Neural cell (in vitro differentiated cells): ENCODE results near the gene PSMC4. TPM values are rescaled to one million over a fixed set of nuclear protein-coding genes. Genes with fewer than 3 reads are reported as not detected.
A peak's percentile ranks its signal among the peaks of the same experiment; 100 is the strongest.

ENCODE experiments used
- H2AFZ ChIP-seq: fragments of 200-600, 300-800 bp; sonication (generic), shearing (Covaris generic); 2 replicates; pipeline ENCODE4 v1.6.0; 2014; ENCODE audit warnings: low read depth, mild to moderate bottlenecking, antibody characterized with exemption, low read length, moderate library complexity
- H3F3A ChIP-seq: fragments of 200-600 bp; shearing (Covaris generic); 2 replicates; pipeline ENCODE4 v1.6.1; 2016; ENCODE audit warnings: mild to moderate bottlenecking, moderate library complexity, mixed read lengths, antibody characterized with exemption, low read length; ENCODE audit not compliant: insufficient read depth, poor library complexity, severe bottlenecking
- H3K27ac ChIP-seq: fragments of 200-600, 300-800 bp; sonication (generic), shearing (Covaris generic); 2 replicates; pipeline ENCODE4 v1.5.1; 2014; ENCODE audit warnings: mild to moderate bottlenecking, low read length, moderate library complexity
- H3K27me3 ChIP-seq: fragments of 300-800, 200-600 bp; sonication (generic), shearing (Covaris generic); 2 replicates; pipeline ENCODE4 v1.6.0; 2014; ENCODE audit warnings: mild to moderate bottlenecking, low read depth, low read length, moderate library complexity; ENCODE audit not compliant: insufficient read depth
- H3K36me3 ChIP-seq: fragments of 300-800, 200-600 bp; sonication (generic), shearing (Covaris generic); 2 replicates; pipeline ENCODE4 v1.5.1; 2014; ENCODE audit warnings: mild to moderate bottlenecking, antibody characterized with exemption, low read length, moderate library complexity; ENCODE audit not compliant: insufficient read depth
- H3K4me2 ChIP-seq: fragments of 300-800, 200-600 bp; sonication (generic), shearing (Covaris generic); 2 replicates; pipeline ENCODE4 v1.6.0; 2014; ENCODE audit warnings: mild to moderate bottlenecking, low read length
- H3K4me3 ChIP-seq: fragments of 300-800, 200-600 bp; sonication (generic), shearing (Covaris generic); 2 replicates; pipeline ENCODE4 v1.5.1; 2014; ENCODE audit warnings: mild to moderate bottlenecking, low read length, moderate library complexity
- H3K79me2 ChIP-seq: fragments of 200-600 bp; shearing (Covaris generic); replicated peaks from 2 replicates; pipeline ENCODE4 v1.6.0; 2014; ENCODE audit warnings: mild to moderate bottlenecking, low read length, moderate library complexity; ENCODE audit not compliant: insufficient read depth
- H3K9ac ChIP-seq: fragments of 300-800, 200-600 bp; sonication (generic), shearing (Covaris generic); 2 replicates; pipeline ENCODE4 v1.6.1; 2016; ENCODE audit warnings: mild to moderate bottlenecking, low read length, mixed read lengths
- H3K9me2 ChIP-seq: fragments of 200-600 bp; shearing (Covaris generic); 2 replicates; pipeline ENCODE4 v1.6.1; 2016; ENCODE audit warnings: mild to moderate bottlenecking, low read length, mixed read lengths; ENCODE audit not compliant: insufficient read depth
- H3K9me3 ChIP-seq: fragments of 200-600, 300-800 bp; sonication (generic), shearing (Covaris generic); 2 replicates; pipeline ENCODE4 v1.6.1; 2016; ENCODE audit warnings: mild to moderate bottlenecking, mixed run types, low read length, moderate library complexity, mixed read lengths
- H4K20me1 ChIP-seq: fragments of 200-600 bp; shearing (Covaris generic); 2 replicates; pipeline ENCODE4 v1.6.1; 2016; ENCODE audit warnings: mild to moderate bottlenecking, mixed run types; ENCODE audit not compliant: insufficient read depth
- EP300 ChIP-seq: fragments of 450-650 bp; conservative IDR thresholded peaks from 2 replicates; pipeline ENCODE4 v1.6.1; 2014; ENCODE audit warnings: antibody characterized with exemption, mild to moderate bottlenecking, moderate library complexity; ENCODE audit not compliant: poor library complexity, severe bottlenecking
- EZH2 ChIP-seq: fragments of 200-600, 300-800 bp; shearing (Covaris generic), sonication (generic); IDR thresholded peaks from 2 replicates; pipeline ENCODE4 v1.6.1; 2014; ENCODE audit warnings: antibody characterized with exemption, low read length, borderline replicate concordance, mild to moderate bottlenecking; ENCODE audit not compliant: insufficient read depth, poor library complexity, severe bottlenecking
- MXI1 ChIP-seq: fragments of 450-650 bp; conservative IDR thresholded peaks from 2 replicates; pipeline ENCODE4 v1.6.1; 2014; ENCODE audit warnings: antibody characterized with exemption, mild to moderate bottlenecking; ENCODE audit not compliant: poor library complexity, severe bottlenecking
- POLR2AphosphoS5 ChIP-seq: IDR thresholded peaks from 2 replicates; pipeline ENCODE4 v1.6.1; 2012
- RAD21 ChIP-seq: fragments of 450-650 bp; conservative IDR thresholded peaks from 2 replicates; pipeline ENCODE4 v1.6.1; 2014; ENCODE audit warnings: antibody characterized with exemption, mild to moderate bottlenecking, moderate library complexity
- SMC3 ChIP-seq: fragments of 450-650 bp; conservative IDR thresholded peaks from 2 replicates; pipeline ENCODE4 v1.6.1; 2014; ENCODE audit warnings: antibody characterized with exemption, mild to moderate bottlenecking, moderate library complexity; ENCODE audit not compliant: poor library complexity
- TAF1 ChIP-seq: IDR thresholded peaks from 2 replicates; pipeline ENCODE4 v1.6.1; 2012; ENCODE audit warnings: low read depth
- polyA plus RNA-seq: library from polyadenylated mRNA; depleted of rRNA; stranded (reverse); fragments of >200 nt; gene quantifications from 2 replicates; pipeline ENCODE4 v1.2.3, GENCODE V29; 2014
- TF ChIP-seq, protein P1 (sequence below): fragments of 450-650 bp; IDR thresholded peaks from 2 replicates; pipeline ENCODE4 v1.5.1; 2014; ENCODE audit warnings: antibody characterized with exemption, mild to moderate bottlenecking, moderate library complexity; ENCODE audit not compliant: poor library complexity, severe bottlenecking
- TF ChIP-seq, protein P2 (sequence below): IDR thresholded peaks from 2 replicates; pipeline ENCODE4 v1.6.1; 2012; ENCODE audit warnings: borderline replicate concordance

Gene PSMC4
- polyA plus RNA-seq, 1 donor from 2014 or later = 151 TPM

DNA sequence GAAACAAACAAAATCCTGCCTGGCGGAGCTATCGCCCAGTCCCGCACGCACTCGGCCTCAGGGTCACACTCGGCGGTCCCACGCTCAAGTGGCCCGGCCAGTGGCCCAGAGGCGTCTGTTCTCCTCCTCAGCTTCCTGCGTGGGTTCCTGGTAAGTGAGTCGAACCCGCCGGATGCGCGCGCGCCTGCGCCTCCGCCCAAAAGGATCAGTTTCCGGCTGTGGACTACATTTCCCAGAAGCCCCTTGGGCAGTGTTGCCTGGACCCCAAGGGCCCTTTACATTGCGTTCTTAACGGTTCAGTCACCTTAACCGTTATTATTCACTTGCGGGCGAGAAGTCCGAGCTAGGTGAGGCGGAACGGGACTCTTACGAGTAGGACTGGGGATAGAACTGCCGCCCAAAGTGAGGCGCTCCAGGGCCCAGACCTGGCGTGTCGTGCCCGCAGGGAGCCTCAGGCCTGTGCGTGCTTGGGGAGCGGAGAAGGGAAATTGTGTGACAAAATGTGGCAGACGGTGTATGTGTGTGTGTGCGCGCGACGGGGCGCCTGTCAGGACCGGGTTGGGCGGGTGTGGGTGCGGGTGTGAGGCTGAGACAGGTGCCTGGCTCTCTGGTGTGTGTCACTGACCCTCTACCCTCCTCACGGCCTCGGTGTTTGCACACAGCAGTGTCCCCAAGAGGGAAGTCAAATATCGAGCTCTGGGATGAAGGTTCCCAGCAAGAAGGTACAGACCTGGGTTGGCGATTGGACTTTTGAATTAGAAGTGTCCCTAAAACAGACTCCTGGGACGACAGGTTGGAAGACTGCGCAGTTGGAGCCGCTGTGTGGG, 26.1 kb downstream of the PSMC4 start, which contains the start of gene ZNF546:
TSS of gene ZNF546 (plus strand) at position 250 of the 827 bp plus-strand sequence. CDS start 1,267 bp downstream, outside the sequence.
- H3K27ac ChIP-seq = peak within 1 kb of the TSS; percentile 84
- peak within 1 kb of the TSS; percentile 88 for H3K9ac ChIP-seq
- no peaks in the 10 kb centered on the region for H3K27me3 ChIP-seq
- H3K4me2 ChIP-seq = peak within 1 kb of the TSS; percentile 89
- peak within 1 kb of the TSS; percentile 93 for H3K4me3 ChIP-seq
- no peaks in the 10 kb centered on the region for H3K9me2 ChIP-seq
- peaks cover 3% of the 10 kb centered on the region for H3F3A ChIP-seq
- no peaks in the 10 kb centered on the region for H3K36me3 ChIP-seq
- no peaks in the 10 kb centered on the region for H4K20me1 ChIP-seq
- peak within 1 kb of the TSS; percentile 100 for H2AFZ ChIP-seq
- H3K9me3 ChIP-seq = peaks cover 6% of the 10 kb centered on the region
- TF ChIP-seq POLR2AphosphoS5 (peak; percentile 88), RAD21 (peak; percentile 25), MXI1 (peak; percentile 90), SMC3 (peak; percentile 38), EZH2 (no peak), TAF1 (peak; percentile 64), EP300 (no peak)
- TF ChIP-seq, protein P1, sequence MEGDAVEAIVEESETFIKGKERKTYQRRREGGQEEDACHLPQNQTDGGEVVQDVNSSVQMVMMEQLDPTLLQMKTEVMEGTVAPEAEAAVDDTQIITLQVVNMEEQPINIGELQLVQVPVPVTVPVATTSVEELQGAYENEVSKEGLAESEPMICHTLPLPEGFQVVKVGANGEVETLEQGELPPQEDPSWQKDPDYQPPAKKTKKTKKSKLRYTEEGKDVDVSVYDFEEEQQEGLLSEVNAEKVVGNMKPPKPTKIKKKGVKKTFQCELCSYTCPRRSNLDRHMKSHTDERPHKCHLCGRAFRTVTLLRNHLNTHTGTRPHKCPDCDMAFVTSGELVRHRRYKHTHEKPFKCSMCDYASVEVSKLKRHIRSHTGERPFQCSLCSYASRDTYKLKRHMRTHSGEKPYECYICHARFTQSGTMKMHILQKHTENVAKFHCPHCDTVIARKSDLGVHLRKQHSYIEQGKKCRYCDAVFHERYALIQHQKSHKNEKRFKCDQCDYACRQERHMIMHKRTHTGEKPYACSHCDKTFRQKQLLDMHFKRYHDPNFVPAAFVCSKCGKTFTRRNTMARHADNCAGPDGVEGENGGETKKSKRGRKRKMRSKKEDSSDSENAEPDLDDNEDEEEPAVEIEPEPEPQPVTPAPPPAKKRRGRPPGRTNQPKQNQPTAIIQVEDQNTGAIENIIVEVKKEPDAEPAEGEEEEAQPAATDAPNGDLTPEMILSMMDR = no peak
- TF ChIP-seq, protein P2, sequence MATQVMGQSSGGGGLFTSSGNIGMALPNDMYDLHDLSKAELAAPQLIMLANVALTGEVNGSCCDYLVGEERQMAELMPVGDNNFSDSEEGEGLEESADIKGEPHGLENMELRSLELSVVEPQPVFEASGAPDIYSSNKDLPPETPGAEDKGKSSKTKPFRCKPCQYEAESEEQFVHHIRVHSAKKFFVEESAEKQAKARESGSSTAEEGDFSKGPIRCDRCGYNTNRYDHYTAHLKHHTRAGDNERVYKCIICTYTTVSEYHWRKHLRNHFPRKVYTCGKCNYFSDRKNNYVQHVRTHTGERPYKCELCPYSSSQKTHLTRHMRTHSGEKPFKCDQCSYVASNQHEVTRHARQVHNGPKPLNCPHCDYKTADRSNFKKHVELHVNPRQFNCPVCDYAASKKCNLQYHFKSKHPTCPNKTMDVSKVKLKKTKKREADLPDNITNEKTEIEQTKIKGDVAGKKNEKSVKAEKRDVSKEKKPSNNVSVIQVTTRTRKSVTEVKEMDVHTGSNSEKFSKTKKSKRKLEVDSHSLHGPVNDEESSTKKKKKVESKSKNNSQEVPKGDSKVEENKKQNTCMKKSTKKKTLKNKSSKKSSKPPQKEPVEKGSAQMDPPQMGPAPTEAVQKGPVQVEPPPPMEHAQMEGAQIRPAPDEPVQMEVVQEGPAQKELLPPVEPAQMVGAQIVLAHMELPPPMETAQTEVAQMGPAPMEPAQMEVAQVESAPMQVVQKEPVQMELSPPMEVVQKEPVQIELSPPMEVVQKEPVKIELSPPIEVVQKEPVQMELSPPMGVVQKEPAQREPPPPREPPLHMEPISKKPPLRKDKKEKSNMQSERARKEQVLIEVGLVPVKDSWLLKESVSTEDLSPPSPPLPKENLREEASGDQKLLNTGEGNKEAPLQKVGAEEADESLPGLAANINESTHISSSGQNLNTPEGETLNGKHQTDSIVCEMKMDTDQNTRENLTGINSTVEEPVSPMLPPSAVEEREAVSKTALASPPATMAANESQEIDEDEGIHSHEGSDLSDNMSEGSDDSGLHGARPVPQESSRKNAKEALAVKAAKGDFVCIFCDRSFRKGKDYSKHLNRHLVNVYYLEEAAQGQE = peak; percentile 78
- H3K79me2 ChIP-seq = peaks cover 17% of the 10 kb centered on the region

DNA sequence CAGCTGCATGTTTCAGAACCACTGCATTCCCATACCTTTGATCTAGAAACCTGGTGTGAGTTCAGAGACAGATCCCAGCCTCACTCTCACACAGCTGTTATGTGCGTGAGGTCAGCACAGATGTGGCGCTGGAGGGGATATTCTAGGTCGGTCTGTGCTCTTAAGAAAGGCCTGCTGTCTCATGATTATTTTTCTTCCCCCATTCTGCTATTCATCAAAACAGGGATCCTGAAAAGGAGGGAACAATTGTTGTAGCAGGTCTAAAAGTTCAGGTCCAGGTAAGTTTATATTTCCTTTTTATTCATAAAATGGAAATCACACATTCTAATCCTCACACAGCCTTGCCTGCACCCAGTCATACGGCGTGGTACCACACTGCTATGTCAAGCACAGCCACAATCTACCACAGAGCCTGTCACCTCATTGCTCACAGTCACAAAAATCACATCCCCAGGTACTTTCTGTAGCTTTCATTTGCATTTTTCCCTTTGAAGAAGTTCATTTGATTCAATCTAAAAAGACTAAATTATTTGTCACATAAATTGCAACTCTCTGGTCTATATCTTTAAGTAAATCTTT, 26.8 kb downstream of the PSMC4 start:
- Histone ChIP-seq H3K27ac (peak overlapping the region; percentile 84), H3F3A (peaks cover 3% of the 10 kb centered on the region), H3K9me3 (peaks cover 6% of the 10 kb centered on the region), H3K9me2 (no peaks in the 10 kb centered on the region), H4K20me1 (no peaks in the 10 kb centered on the region), H3K4me2 (peak overlapping the region; percentile 89), H3K79me2 (peaks cover 17% of the 10 kb centered on the region), H3K9ac (peak overlapping the region; percentile 88), H3K27me3 (no peaks in the 10 kb centered on the region), H3K4me3 (peak overlapping the region; percentile 93), H3K36me3 (no peaks in the 10 kb centered on the region), H2AFZ (peak overlapping the region; percentile 100)
- TF ChIP-seq, protein P1 = no peak
- TF ChIP-seq MXI1 (no peak), EZH2 (no peak), SMC3 (no peak), TAF1 (no peak), POLR2AphosphoS5 (no peak), EP300 (no peak), RAD21 (no peak)
- TF ChIP-seq, protein P2 = no peak
